GM13976 (cell line): ENCODE measurements around the gene CD300LB.

Experiments used
- DNase-seq: peaks from one replicate; pipeline ENCODE4 v3.0.0; 2012; ENCODE audit warnings: low spot score
- in situ Hi-C: fragments of 300-500 bp; cut with MboI; formaldehyde crosslinking; loops from one replicate; pipeline ENCODE4 v1.12.0; 2022; ENCODE audit warnings: low sequenced_read_pairs, mixed read lengths, inconsistent platforms; ENCODE audit not compliant: unreplicated experiment
- TF ChIP-seq, protein P1 (sequence below): IDR thresholded peaks from 2 replicates; pipeline ENCODE4 v1.5.1; 2012; ENCODE audit warnings: borderline replicate concordance, mild to moderate bottlenecking; ENCODE audit not compliant: insufficient read depth; ENCODE audit errors: extremely low read depth, missing control alignments, control extremely low read depth

The CD300LB gene

GRCh38 chr17:74485022-74485743 lies 46.1 kb downstream of the CD300LB start:
- in situ Hi-C loops: no loop called here
- TF ChIP-seq, protein P1, sequence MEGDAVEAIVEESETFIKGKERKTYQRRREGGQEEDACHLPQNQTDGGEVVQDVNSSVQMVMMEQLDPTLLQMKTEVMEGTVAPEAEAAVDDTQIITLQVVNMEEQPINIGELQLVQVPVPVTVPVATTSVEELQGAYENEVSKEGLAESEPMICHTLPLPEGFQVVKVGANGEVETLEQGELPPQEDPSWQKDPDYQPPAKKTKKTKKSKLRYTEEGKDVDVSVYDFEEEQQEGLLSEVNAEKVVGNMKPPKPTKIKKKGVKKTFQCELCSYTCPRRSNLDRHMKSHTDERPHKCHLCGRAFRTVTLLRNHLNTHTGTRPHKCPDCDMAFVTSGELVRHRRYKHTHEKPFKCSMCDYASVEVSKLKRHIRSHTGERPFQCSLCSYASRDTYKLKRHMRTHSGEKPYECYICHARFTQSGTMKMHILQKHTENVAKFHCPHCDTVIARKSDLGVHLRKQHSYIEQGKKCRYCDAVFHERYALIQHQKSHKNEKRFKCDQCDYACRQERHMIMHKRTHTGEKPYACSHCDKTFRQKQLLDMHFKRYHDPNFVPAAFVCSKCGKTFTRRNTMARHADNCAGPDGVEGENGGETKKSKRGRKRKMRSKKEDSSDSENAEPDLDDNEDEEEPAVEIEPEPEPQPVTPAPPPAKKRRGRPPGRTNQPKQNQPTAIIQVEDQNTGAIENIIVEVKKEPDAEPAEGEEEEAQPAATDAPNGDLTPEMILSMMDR: no peak
- DNase-seq: peak; percentile 15

DNA sequence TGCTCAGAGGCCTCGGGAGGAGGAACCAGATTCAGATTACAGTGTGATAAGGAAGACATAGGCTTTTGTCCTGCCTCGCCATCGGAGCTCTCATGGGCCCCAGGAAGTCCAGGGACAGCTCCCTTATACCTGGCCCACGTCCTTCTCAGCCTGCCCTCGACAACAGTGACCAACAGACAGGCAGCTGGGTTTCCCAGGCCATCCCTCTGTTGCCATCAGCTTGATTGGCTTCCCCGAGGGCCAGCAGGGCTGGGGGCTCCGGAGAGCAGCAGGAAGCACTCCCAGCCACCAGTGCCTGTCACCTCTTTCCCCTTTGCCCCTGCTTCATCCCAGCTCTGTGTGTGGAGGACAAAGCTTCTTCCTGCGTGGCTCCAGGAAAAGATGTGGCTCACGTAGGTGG lies 47.2 kb downstream of the CD300LB start:
- peak; percentile 17 for DNase-seq
- TF ChIP-seq, protein P1: no peak
- in situ Hi-C loops: no loop called here

DNA sequence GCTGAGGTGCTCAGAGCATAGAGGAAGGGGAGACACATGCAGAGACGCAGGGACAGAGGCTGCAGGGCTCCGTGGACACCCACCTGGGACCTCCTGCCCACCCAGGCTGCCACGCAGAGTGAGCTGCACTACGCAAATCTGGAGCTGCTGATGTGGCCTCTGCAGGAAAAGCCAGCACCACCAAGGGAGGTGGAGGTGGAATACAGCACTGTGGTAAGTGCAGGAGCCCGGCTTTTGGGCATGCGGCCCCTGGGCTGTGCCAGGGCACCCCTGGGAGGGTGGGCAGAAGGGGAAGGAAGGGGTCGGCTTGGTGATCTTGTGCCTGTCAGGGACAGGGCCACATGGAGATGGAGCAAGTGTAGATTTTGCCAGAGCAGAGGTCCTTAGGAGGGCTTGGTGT lies 49.7 kb downstream of the CD300LB start:
- in situ Hi-C loops: no loop called here

DNA sequence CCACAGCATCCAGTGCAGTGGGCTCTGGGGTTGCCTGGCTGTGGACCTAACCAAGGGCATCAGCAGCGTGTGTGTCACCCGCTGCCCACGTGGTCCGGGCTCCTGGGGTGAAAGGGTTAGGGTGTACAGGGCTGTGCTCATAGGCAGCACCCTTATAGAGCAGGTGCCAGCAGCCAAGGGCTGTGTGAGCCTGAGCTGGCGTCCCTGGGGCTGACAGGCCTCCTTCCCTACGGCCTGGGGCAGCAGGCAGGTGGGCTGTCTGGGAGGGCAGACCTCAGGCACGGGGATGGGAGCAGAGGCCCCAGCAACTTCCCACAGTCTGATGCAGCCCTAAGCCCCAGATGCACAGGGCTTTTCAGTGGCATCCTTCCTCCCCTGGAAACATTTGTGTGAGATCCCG lies 51.0 kb downstream of the CD300LB start:
- in situ Hi-C loops: no loop called here

More for the DNA sequence above, 49.7 kb downstream of the CD300LB start:
- TF ChIP-seq, protein P1: no peak
- no peak for DNase-seq

GRCh38 chr17:74478420-74479100 lies 52.7 kb downstream of the CD300LB start:
- DNase-seq: no peak
- TF ChIP-seq, protein P1: no peak
- in situ Hi-C loops: no loop called here

More for the DNA sequence above, 51.0 kb downstream of the CD300LB start:
- TF ChIP-seq, protein P1: no peak
- peak; percentile 27 for DNase-seq

DNA sequence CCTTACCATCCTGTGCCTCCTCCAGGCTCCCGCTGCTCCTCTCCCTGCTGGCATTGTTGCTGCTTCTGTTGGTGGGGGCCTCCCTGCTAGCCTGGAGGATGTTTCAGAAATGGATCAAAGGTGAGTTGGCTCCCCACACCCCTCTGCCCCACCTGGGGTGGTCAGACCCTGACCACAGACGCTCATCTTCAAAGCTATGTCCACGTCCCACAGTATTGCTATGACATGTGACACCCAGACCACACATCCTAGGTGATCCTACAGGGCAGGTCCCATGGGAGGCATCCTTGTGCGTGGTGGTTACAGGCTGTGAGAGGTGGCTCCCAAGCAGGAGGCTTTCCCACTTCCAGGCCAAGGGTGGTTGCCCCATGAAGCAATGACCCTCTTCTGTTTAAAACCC lies 53.9 kb downstream of the CD300LB start:
- TF ChIP-seq, protein P1: no peak
- in situ Hi-C loops: no loop called here
- no peak for DNase-seq
